Breast epithelium (tissue), 4 donors: ENCODE data around the gene GAN. TPM values are rescaled to one million over a fixed set of nuclear protein-coding genes. Genes with fewer than 3 reads are reported as not detected.

Experiments
- DNase-seq, 2 donors: peaks; one replicate each; pipeline ENCODE4 v3.0.0-alpha.2; 2019; ENCODE audit warnings: low spot score in 2 of 2
- H3K27ac ChIP-seq, 2 donors: fragments of 200-600 bp; sonication (generic) in 1 of 2; one replicate each; pipeline ENCODE4 v1.5.1; 2016 to 2019; ENCODE audit warnings: mild to moderate bottlenecking in 1 of 2
- H3K27me3 ChIP-seq, 2 donors: fragments of 200-600 bp; sonication (generic) in 1 of 2; one replicate each; pipeline versions ENCODE4 v1.5.1 to v1.6.0; 2017 to 2019; ENCODE audit warnings: control low read depth in 1 of 2, mild to moderate bottlenecking in 1 of 2
- H3K36me3 ChIP-seq: fragments of 200-600 bp; one replicate; pipeline ENCODE4 v1.5.1; 2019
- H3K4me1 ChIP-seq, 2 donors: fragments of 200-600 bp; sonication (generic); one replicate each; pipeline ENCODE4 v1.5.1; 2016 to 2019; ENCODE audit warnings: control low read depth in 1 of 2
- H3K4me3 ChIP-seq, 3 donors: fragments of 200-600 bp; sonication (generic); 1 replicate in 2 of 3; 2 replicates in 1 of 3; pipeline ENCODE4 v1.5.1; 2016 to 2019; ENCODE audit warnings: mild to moderate bottlenecking in 3 of 3, moderate library complexity in 2 of 3
- H3K9me3 ChIP-seq, 2 donors: fragments of 200-600 bp; sonication (generic) in 1 of 2; one replicate each; pipeline ENCODE4 v1.5.1; 2016 to 2019; ENCODE audit warnings: control low read depth in 1 of 2
- POLR2A ChIP-seq: fragments of 450-650 bp; IDR thresholded peaks from one replicate; pipeline ENCODE4 v1.6.1; 2016; ENCODE audit warnings: antibody characterized with exemption, mild to moderate bottlenecking, moderate library complexity
- POLR2AphosphoS5 ChIP-seq, 3 donors: sonication (generic); formaldehyde crosslinking; IDR thresholded peaks; one replicate each; pipeline ENCODE4 v1.6.1; 2017; ENCODE audit warnings: antibody characterized with exemption in 3 of 3
- intact Hi-C: fragments of 100-400 bp; cut with DNase I; formaldehyde crosslinking; loops from one replicate; pipeline ENCODE4 v1.15.1; 2023; ENCODE audit warnings: low total_unique reads
- total RNA-seq, 3 donors: library from RNA; depleted of rRNA; stranded (reverse); fragments of >200 nt; gene quantifications; one replicate each; pipeline ENCODE4 v1.1.0, GENCODE V29; 2016
- TF ChIP-seq, protein P1 (sequence below), 3 donors: fragments of 450-650 bp; IDR thresholded peaks; one replicate each; pipeline ENCODE4 v1.5.1; 2016 to 2017; ENCODE audit warnings: antibody characterized with exemption in 3 of 3, mild to moderate bottlenecking in 3 of 3, moderate library complexity in 3 of 3

The GAN gene
- total RNA-seq, 3 donors from 2014 or later: 7.5 to 15.7 (median 10.8) TPM

- TF ChIP-seq, protein P1, sequence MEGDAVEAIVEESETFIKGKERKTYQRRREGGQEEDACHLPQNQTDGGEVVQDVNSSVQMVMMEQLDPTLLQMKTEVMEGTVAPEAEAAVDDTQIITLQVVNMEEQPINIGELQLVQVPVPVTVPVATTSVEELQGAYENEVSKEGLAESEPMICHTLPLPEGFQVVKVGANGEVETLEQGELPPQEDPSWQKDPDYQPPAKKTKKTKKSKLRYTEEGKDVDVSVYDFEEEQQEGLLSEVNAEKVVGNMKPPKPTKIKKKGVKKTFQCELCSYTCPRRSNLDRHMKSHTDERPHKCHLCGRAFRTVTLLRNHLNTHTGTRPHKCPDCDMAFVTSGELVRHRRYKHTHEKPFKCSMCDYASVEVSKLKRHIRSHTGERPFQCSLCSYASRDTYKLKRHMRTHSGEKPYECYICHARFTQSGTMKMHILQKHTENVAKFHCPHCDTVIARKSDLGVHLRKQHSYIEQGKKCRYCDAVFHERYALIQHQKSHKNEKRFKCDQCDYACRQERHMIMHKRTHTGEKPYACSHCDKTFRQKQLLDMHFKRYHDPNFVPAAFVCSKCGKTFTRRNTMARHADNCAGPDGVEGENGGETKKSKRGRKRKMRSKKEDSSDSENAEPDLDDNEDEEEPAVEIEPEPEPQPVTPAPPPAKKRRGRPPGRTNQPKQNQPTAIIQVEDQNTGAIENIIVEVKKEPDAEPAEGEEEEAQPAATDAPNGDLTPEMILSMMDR (IDR thresholded peaks at IDR 0.05): no peak
- TF ChIP-seq POLR2A (no peak), POLR2AphosphoS5 (IDR thresholded peaks at IDR 0.05) (no peak)
- Histone ChIP-seq H3K4me3 (no peak overlapping the region), H3K27ac (no peak overlapping the region), H3K9me3 (no peaks in the 10 kb centered on the region), H3K4me1 (no peaks in the 10 kb centered on the region), H3K36me3 (no peaks in the 10 kb centered on the region), H3K27me3 (no peaks in the 10 kb centered on the region)
- DNase-seq: no peak
- intact Hi-C loops: no loop called here
These were observed 45.4 kb downstream of the GAN start for GRCh38 chr16:81360135-81360534.

- no peaks in the 10 kb centered on the region for H3K27me3 ChIP-seq
- no peaks in the 10 kb centered on the region for H3K9me3 ChIP-seq
- no peaks in the 10 kb centered on the region for H3K36me3 ChIP-seq
- no peaks in the 10 kb centered on the region for H3K4me1 ChIP-seq
- H3K27ac ChIP-seq: no peak overlapping the region
- intact Hi-C loops: no loop called here
- no peak for DNase-seq
- no peak overlapping the region for H3K4me3 ChIP-seq
- TF ChIP-seq, protein P1 (IDR thresholded peaks at IDR 0.05): no peak
- no peak for TF ChIP-seq POLR2A
- TF ChIP-seq POLR2AphosphoS5 (IDR thresholded peaks at IDR 0.05): no peak
These were observed 51.0 kb downstream of the GAN start for GRCh38 chr16:81365731-81366130.

DNA sequence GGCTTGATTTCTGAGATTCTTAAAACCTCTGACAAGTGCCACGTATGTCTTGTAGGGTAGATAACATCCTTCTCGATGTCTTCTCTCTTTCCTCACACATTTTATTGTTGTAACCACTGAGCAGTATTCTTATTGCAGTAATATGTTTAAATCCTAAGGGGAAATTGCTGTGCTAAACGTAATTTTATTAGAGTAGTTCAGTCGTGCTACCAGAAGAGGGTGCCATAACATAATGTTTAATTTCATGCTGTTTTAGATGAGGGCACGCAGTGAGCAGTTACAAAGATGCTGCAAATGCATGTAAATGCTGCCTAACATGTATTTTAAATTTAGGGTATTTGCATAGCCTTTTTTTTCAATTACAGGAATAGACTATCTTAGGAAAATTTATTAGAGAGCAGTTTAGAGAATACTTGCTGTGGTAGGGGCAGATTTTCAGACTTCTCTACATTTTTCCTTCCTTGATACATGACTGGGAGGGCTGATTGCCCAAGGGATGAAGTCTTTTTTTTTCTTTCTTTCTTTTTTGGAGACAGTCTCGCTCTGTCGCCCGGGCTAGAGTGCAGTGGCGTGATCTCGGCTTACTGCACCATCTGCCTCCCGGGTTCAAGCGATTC is 51.7 kb downstream of the GAN start:
- no peaks in the 10 kb centered on the region for H3K27me3 ChIP-seq
- H3K27ac ChIP-seq: no peak overlapping the region
- H3K36me3 ChIP-seq: no peaks in the 10 kb centered on the region
- intact Hi-C loops: no loop called here
- no peak for DNase-seq
- no peak overlapping the region for H3K4me3 ChIP-seq
- TF ChIP-seq POLR2AphosphoS5 (IDR thresholded peaks at IDR 0.05) (no peak), POLR2A (no peak)
- TF ChIP-seq, protein P1 (IDR thresholded peaks at IDR 0.05): peak; percentile 55 to 86 (median 69)
- no peaks in the 10 kb centered on the region for H3K9me3 ChIP-seq
- H3K4me1 ChIP-seq: no peaks in the 10 kb centered on the region

GRCh38 chr16:81367821-81368220 is 53.1 kb downstream of the GAN start:
- no peaks in the 10 kb centered on the region for H3K36me3 ChIP-seq
- no peaks in the 10 kb centered on the region for H3K9me3 ChIP-seq
- no peak for DNase-seq
- no peaks in the 10 kb centered on the region for H3K4me1 ChIP-seq
- intact Hi-C loops: no loop called here
- H3K27me3 ChIP-seq: no peaks in the 10 kb centered on the region
- TF ChIP-seq, protein P1 (IDR thresholded peaks at IDR 0.05): no peak
- TF ChIP-seq POLR2AphosphoS5 (IDR thresholded peaks at IDR 0.05) (no peak), POLR2A (no peak)
- no peak overlapping the region for H3K4me3 ChIP-seq
- H3K27ac ChIP-seq: no peak overlapping the region

DNA sequence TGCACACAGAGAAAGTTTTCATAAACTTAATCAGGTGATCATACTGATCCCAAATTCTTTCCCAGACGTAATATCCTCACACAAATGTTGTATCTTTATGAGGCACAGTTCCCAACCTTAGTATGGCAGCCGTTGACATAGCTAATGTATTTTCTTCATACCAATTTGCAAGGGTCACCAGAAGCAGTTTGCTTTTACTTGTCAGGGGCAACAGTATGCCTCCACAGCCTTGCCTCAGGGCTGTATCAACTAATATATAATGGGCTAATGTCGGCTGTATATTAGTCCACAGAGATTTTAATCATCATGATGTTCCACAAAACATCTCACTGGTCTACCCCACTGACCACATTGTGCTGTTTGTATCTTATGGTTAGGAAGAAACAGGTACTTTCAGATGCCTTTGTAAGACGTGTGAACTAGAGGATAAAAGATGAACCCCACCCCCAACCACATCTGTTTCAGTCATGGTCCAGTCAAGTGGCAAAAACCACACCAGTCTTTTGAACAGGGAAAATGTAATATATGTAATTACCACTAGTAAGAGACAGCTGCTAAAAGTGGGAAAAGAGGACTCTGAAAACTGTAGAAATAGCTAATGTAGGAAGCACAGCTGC is 55.2 kb downstream of the GAN start:
- Histone ChIP-seq H3K4me3 (no peak overlapping the region), H3K4me1 (no peaks in the 10 kb centered on the region), H3K36me3 (no peaks in the 10 kb centered on the region), H3K9me3 (no peaks in the 10 kb centered on the region), H3K27ac (no peak overlapping the region), H3K27me3 (no peaks in the 10 kb centered on the region)
- intact Hi-C loops: no loop called here
- no peak for DNase-seq
- TF ChIP-seq POLR2AphosphoS5 (IDR thresholded peaks at IDR 0.05) (no peak), POLR2A (no peak)
- TF ChIP-seq, protein P1 (IDR thresholded peaks at IDR 0.05): no peak
